ENCODE data around the gene CCDC146. TPM values are rescaled to one million over a fixed set of nuclear protein-coding genes. Genes with fewer than 3 reads are reported as not detected.

Gene CCDC146
- total RNA-seq, 4 donors from 2014 or later, result 35.9 to 51.3 (median 44.3) TPM

DNA sequence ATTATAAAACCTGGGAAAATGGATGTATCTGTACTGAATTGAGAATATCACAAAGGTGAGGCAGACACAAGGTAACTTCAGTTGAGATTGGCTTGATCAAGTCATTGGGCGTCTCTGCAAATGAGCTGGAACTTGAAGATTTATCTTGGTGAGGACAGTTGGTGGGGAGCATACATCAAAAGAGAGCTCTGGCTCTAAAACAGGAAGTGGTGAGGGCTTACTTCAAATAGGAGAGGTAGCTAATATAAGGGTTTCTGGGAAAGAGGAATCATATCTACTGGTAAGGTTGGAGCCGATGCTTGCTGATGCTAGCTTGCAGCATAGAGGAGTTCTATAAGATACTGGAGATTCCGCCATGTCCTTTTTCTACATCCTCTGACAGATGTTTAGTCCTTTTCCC, 117.1 kb downstream of the CCDC146 start:
- Histone ChIP-seq H3K4me3 (replicated peaks in 1 of 3) (no peak overlapping the region), H3K4me1 (peaks cover 12 to 19% of the 10 kb centered on the region in 2 donors), H3K9me3 (no peaks in the 10 kb centered on the region), H3K27ac (peak overlapping the region in 1 of 3 donors; percentile 46), H3K27me3 (no peaks in the 10 kb centered on the region), H3K36me3 (no peaks in the 10 kb centered on the region)
- TF ChIP-seq POLR2A (IDR thresholded peaks at IDR 0.05) (no peak), CTCF (IDR thresholded peaks at IDR 0.05) (no peak)
- intact Hi-C loops (cut with DNase I), result no loop called here
- 91 to 93% methylated on average over 3 of the region's 3 CpGs for WGBS, 2 donors
- no peak for DNase-seq

DNA sequence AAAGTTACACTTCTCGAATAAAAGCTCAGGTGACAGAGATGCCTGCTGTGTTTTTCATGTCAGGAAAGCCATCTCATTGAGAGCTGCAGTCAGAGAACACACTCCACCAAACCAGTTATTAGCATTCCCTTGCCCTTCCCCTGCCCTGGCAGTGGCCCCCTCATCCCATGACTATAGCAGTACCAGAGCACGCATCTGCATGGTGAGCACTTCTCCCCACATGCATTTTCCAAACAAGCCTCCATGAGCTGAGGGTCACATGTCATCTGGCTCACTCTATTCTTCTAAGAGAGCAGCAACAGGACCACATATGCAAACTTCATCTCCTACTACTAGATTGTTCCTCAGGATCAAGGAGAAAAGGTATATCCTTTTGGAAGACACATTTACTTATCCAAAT, 119.7 kb downstream of the CCDC146 start:
- peaks cover 31 to 33% of the 10 kb centered on the region in 2 donors for H3K4me1 ChIP-seq

GRCh38 chr7:77242554-77242953, 120.1 kb downstream of the CCDC146 start:
- H3K27ac ChIP-seq, result peak overlapping the region in 1 of 3 donors; percentile 19
- WGBS, 2 donors, result 76 to 81% methylated on average over 2 of the region's 2 CpGs
- intact Hi-C loops (cut with DNase I), result loop anchor here (10.0 kb wide), 2 partner anchors 92 to 118 kb away; partner anchors contain the start of gene CCDC146

More for the DNA sequence above, 119.7 kb downstream of the CCDC146 start:
- intact Hi-C loops (cut with DNase I), result loop anchor here (10.0 kb wide), 2 partner anchors 93 to 117 kb away; partner anchors contain the start of gene CCDC146
- Histone ChIP-seq H3K9me3 (no peaks in the 10 kb centered on the region), H3K27me3 (no peaks in the 10 kb centered on the region), H3K4me3 (replicated peaks in 1 of 3) (no peak overlapping the region), H3K27ac (no peak overlapping the region), H3K36me3 (no peaks in the 10 kb centered on the region)
- no peak for DNase-seq
- TF ChIP-seq POLR2A (IDR thresholded peaks at IDR 0.05), result no peak
- 83 to 95% methylated on average over 2 of the region's 2 CpGs for WGBS, 2 donors

DNA sequence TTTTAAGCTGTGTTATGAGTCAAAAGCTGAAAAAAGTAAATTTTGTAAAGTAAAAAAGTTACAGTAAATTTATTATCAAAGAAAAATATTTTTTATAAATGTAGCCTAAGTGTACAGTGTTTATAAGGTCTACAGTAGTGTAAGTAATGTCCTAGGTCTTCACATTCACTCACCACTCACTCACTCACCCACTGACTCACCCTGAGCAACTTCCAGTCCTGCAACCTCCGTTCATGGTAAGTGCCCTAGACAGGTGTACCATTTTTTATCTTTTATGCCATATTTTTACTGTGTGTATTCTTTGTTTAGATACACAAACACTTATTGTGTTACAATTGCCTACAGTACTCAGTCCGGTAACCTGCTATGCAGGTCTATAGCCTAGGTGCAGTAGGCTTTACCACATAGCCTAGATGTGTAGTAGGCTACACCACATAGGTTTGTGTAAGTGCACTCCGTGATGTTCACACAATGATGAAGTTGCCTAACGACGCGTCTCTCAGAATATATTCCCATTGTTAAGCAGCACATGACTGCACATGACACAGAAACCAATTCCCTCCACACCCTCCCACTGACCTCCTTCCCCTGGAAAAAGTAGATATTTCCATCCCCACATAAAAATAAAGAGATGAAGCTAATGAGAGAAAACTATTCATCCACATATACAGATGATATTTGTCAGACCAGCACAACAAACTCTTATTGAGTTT, 122.0 kb downstream of the CCDC146 start:
- DNase-seq, result no peak
- Histone ChIP-seq H3K4me3 (replicated peaks in 1 of 3) (no peak overlapping the region), H3K27me3 (no peaks in the 10 kb centered on the region), H3K36me3 (no peaks in the 10 kb centered on the region), H3K9me3 (no peaks in the 10 kb centered on the region), H3K4me1 (peaks cover 19 to 21% of the 10 kb centered on the region in 2 donors), H3K27ac (no peak overlapping the region)
- intact Hi-C loops (cut with DNase I), result loop anchor here (10.0 kb wide), 2 partner anchors 90 to 120 kb away; partner anchors contain the start of gene CCDC146
- TF ChIP-seq CTCF (IDR thresholded peaks at IDR 0.05) (no peak), POLR2A (IDR thresholded peaks at IDR 0.05) (no peak)
- 89 to 94% methylated on average over 6 of the region's 6 CpGs for WGBS, 2 donors

More at GRCh38 chr7:77242554-77242953, 120.1 kb downstream of the CCDC146 start:
- Histone ChIP-seq H3K27me3 (no peaks in the 10 kb centered on the region), H3K36me3 (no peaks in the 10 kb centered on the region), H3K4me3 (replicated peaks in 1 of 3) (no peak overlapping the region), H3K4me1 (peaks cover 29 to 33% of the 10 kb centered on the region in 2 donors), H3K9me3 (no peaks in the 10 kb centered on the region)
- TF ChIP-seq POLR2A (IDR thresholded peaks at IDR 0.05) (no peak), CTCF (IDR thresholded peaks at IDR 0.05) (no peak)
- no peak for DNase-seq

DNA sequence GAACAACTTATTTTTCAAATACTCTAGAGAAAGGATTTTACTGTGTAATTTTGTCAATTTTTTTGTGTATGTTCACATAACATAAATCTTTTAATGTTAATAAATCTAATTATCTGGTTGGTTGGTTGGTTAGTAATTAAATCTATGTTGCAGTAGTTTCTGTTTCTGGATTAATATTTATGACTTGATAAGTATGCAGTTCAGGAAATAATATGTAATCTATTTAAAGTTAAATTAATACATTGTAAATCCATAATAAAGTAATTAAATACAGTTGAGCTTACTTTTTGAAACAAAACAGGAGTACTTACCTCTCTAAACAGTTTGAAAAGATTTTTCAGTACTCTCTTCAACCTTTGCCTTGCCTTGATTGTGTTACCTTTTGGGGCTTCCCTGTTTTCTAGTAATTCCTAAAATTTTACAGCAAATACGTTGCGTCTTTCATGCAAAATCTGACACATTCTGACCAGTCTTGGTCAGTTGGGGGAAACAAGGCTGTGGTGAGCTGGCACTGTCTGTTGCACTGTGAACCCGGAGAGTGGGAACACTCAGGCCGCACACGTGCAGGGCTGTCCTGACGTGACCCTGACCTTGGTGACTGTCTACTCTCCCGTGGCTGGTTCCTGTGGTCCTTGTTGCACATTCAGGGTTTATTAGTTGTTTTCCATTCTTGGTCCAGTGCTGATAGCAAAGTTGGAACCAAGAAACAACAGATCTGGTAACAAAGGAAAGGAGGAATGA, 122.8 kb downstream of the CCDC146 start:
- peaks cover 19 to 21% of the 10 kb centered on the region in 2 donors for H3K4me1 ChIP-seq
- no peak overlapping the region for H3K4me3 ChIP-seq (replicated peaks in 1 of 3)
- no peaks in the 10 kb centered on the region for H3K9me3 ChIP-seq
- peak overlapping the region in 1 of 3 donors; percentile 22 for H3K27ac ChIP-seq
- H3K27me3 ChIP-seq, result no peaks in the 10 kb centered on the region
- WGBS, 2 donors, result 75 to 76% methylated on average over 7 of the region's 7 CpGs
- no peak for TF ChIP-seq CTCF (IDR thresholded peaks at IDR 0.05)
- TF ChIP-seq POLR2A (IDR thresholded peaks at IDR 0.05), result no peak
- peak; percentile 7 to 14 for DNase-seq
- no peaks in the 10 kb centered on the region for H3K36me3 ChIP-seq
- intact Hi-C loops (cut with DNase I), result loop anchor here (10.0 kb wide), 2 partner anchors 90 to 120 kb away; partner anchors contain the start of gene CCDC146
